Epithelial cell of proximal tubule (primary cell): Measurements from ENCODE around the gene ADGRD1. TPM values are rescaled to one million over a fixed set of nuclear protein-coding genes. Genes with fewer than 3 reads are reported as not detected.

Source experiments
- DNase-seq: peaks from one replicate; pipeline ENCODE4 v3.0.0-alpha.2; 2011; ENCODE audit warnings: low read depth
- H3K4me3 ChIP-seq: 2 replicates; pipeline ENCODE4 v1.5.1; 2011; ENCODE audit warnings: low read depth, mild to moderate bottlenecking, low read length
- total RNA-seq: library from RNA; depleted of rRNA; stranded (reverse); fragments of >200 nt; gene quantifications from 2 replicates; pipeline ENCODE4 v1.2.3, GENCODE V29; 2015
- TF ChIP-seq, protein P1 (sequence below): conservative IDR thresholded peaks from 2 replicates; pipeline ENCODE4 v1.5.1; 2012; ENCODE audit warnings: low read depth, mild to moderate bottlenecking, low read length

The ADGRD1 gene
- total RNA-seq, 1 donor from 2014 or later: not detected

DNA sequence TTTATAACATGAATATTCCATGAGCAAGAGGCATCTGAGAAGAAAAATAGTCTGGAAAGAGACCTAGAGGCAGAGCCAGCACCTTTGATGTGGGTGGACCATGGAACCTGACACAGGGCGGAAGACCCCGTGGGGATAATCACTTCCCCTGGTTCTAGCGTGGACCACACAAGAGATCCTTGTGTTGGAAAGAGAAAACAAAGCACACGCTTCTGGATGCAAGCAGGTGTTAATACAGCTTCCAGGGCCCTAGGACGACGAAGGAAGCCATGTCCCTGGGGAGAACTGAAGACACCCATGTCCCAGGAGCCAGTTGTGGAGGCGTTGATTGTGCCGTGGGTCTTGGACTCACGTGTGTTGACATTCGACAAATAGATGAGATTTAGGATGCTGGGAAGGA, 102.9 kb downstream of the ADGRD1 start:
- DNase-seq: no peak
- TF ChIP-seq, protein P1, sequence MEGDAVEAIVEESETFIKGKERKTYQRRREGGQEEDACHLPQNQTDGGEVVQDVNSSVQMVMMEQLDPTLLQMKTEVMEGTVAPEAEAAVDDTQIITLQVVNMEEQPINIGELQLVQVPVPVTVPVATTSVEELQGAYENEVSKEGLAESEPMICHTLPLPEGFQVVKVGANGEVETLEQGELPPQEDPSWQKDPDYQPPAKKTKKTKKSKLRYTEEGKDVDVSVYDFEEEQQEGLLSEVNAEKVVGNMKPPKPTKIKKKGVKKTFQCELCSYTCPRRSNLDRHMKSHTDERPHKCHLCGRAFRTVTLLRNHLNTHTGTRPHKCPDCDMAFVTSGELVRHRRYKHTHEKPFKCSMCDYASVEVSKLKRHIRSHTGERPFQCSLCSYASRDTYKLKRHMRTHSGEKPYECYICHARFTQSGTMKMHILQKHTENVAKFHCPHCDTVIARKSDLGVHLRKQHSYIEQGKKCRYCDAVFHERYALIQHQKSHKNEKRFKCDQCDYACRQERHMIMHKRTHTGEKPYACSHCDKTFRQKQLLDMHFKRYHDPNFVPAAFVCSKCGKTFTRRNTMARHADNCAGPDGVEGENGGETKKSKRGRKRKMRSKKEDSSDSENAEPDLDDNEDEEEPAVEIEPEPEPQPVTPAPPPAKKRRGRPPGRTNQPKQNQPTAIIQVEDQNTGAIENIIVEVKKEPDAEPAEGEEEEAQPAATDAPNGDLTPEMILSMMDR: no peak
- no peak overlapping the region for H3K4me3 ChIP-seq

DNA sequence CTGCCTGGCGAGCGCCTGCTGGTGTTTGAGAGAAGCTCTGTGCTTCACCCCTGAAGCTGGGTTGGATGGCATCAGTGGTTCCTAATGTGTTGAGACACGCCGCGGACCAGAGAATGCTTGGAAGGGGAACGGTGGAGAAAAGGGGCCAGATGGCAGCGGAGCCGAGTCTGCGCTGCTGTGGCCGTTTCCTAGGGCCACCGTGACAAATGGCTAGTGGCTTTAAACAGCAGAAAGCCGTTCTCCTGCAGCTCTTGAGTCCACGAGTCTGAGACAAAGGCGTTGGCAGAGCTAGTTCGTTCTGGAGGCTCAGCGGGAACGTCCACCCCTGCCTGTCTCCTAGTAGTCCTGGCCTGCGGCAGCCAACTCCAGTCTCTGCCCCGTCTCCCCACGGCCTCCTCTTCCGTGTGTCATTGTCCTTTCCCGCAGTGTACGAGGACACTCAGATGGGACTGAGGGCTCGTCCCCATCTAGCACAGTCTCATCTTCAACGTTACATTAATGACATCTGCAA, 103.6 kb downstream of the ADGRD1 start:
- TF ChIP-seq, protein P1: no peak
- H3K4me3 ChIP-seq: no peak overlapping the region
- no peak for DNase-seq

DNA sequence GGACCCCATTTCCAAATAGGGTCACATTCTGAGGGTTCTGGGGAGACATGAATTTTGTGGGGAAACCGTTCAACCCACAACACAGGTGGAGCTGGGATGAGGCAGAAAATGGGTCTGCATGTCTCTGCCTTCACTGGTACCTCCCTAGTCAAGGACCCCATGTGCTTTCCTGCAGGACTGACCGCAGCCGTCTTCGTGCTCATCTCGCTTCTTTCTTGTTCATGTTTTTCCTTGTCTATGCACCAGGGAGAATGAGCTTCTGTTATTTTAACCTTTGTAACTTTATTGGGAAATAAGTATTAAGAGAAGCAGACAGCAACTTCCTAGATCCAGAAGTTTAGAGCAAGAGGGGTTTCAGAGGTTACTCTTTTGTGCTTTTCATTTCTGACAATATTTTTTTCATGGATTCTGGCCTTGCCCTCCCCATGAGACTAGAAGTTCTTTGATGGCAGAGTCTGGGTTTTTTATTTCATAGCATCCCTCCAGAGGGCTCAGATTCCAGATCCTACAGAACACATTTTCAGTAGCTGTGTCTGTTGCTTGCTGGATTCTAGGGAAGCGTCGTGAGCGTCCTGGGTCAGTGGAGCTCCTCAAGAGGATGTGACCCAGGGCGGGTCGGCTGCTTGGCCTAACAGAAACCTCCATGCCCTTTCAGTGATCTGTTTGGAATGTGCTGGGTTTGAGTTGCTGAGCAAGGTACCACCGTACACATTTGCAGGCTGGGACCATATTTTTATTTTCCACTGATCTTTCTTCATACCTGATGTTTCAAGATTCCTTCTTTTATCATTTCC, 104.2 kb downstream of the ADGRD1 start:
- TF ChIP-seq, protein P1: no peak
- DNase-seq: no peak
- no peak overlapping the region for H3K4me3 ChIP-seq

DNA sequence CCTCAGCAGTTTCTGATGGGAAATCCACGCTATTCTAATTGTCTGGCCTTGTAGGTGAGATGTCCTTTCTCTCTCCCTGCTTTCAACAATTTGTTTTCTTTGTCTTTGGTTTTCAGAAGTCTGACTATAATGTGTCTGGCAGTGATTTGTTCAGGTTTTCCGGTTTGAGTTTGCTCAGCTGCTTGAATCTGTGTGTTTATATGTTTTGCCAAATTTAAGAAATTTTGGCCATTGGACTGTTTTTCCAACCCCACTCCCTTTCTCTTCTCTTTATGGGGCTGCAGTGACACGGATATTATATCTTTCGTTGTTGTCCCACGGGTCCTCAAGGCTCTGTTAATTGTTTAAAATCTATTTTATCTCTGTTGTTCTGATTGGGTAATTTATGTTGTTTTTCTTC, 105.0 kb downstream of the ADGRD1 start:
- no peak overlapping the region for H3K4me3 ChIP-seq
- DNase-seq: no peak
- TF ChIP-seq, protein P1: no peak

DNA sequence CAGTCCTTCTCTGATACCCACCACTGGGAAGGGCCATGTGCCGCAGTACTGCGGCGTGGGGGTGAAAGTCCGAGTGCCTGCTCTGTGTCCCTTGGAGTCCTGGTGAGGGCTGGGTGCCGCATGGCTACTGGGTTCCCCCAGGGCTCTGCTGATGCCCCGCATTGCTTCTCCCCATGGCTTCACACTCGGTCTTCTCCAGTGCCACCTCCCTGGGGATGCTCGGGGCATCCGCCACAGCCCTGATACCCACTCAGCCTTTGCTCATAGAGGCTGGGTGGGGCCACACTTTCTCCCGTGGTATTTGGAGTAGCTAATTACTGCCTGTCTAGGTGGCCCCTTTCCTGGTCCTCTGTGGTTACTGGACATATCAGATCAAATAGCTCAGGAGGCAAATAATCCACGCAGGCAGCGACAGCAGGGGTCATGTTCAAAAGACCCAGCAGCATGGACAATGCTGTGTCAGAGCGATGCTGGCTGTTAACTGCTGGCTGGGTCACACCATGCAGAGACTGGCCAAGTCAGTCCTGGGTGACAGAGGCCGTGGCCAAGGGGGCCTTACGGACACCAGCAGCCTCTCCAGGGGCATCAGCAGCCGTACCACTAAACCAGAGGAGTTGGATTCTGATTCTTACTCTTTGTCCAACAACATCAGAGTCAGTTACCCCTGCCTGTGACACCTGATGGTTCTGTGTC, 106.5 kb downstream of the ADGRD1 start:
- H3K4me3 ChIP-seq: no peak overlapping the region
- TF ChIP-seq, protein P1: no peak
- no peak for DNase-seq

DNA sequence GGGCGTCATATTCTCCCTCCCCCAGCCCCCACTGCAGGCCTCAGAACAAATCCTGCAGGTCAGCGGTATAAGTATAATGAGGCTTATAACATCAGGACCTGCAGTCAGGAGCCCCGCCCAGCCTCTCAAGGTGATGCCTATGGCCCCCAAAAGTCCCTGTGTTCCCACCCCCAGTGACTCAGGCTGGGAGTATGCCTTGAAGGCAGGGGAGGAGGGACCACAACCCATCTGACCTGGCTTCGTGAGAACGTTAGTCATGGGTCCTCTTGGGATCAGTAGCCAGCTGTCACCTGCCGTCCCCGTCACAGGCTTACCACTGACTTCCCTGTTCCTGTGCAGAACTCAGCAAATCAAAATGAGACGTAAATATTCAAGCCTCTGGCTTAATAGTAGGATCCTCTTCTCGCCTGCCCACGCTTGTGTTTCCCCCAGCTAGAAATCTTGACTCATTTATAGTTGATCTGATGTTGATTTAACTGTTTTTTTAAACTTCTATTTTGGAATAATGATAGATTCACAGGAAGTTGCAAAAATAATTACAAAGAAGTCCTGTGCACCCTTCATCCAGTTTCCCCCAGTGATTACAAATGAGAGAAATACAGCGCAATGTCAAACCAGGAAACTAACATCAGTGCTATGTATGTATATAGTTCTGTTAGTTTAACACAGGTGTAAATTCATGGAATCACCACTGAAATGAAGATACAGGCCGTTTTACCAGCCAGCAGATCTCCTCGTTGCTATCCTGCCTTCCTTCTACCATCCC, 107.5 kb downstream of the ADGRD1 start:
- TF ChIP-seq, protein P1: no peak
- DNase-seq: no peak
- no peak overlapping the region for H3K4me3 ChIP-seq
